ENCODE data around the gene PLXDC1. TPM values are rescaled to one million over a fixed set of nuclear protein-coding genes. Genes with fewer than 3 reads are reported as not detected.

The PLXDC1 gene
- total RNA-seq, 4 donors from 2014 or later, result 3.3 to 45.1 (median 21.5) TPM

GRCh38 chr17:39143552-39144093 lies 7.8 kb downstream of the PLXDC1 start:
- intact Hi-C loops (cut with DNase I; ENCODE audit: low total_unique reads), result no loop called here
- H3K27ac ChIP-seq, result peak overlapping the region; percentile 73 to 80
- no peak for TF ChIP-seq CTCF (IDR thresholded peaks at IDR 0.05)
- TF ChIP-seq POLR2A (IDR thresholded peaks at IDR 0.05), result no peak

DNA sequence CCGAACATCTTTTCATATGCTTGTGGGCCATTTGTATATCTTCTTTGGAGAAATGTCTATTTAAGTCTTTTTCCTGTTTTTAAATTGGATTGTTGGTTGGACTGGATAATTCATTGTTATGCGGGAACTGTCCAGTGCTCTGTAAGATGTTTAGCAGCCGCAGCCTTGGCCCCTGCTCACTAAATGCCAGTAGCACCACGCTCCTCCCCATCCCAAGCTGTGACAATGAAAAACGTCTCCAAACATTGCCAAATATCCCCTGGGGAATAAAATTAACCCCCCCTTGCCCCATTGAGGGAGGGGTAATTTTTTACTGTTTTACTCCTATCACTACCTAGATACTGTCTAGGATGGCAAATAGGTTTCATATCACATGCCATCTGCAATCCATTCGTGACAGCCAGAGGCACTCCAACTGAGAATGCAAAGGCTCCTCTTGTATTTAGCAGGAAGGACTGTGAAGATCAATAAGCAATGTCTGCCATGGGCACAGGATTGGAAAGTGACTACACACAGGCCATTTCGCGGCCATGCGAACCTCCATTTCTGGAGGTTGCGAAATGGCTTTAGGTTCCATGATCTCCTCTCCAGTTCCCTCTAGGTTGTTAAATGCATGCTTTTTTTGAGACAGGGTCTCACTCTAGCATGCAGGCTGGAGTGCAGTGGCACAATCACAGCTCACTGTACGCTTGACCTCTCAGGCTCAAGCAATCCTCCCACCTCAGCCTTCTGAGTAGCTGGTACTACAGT lies 9.3 kb downstream of the PLXDC1 start:
- Histone ChIP-seq H3K9me3 (no peaks in the 10 kb centered on the region), H3K36me3 (no peaks in the 10 kb centered on the region), H3K4me1 (no peaks in the 10 kb centered on the region), H3K4me3 (no peak overlapping the region), H3K27ac (no peak overlapping the region), H3K27me3 (no peaks in the 10 kb centered on the region)
- no peak for DNase-seq
- TF ChIP-seq POLR2A (IDR thresholded peaks at IDR 0.05) (no peak), CTCF (IDR thresholded peaks at IDR 0.05) (no peak)
- intact Hi-C loops (cut with DNase I; ENCODE audit: low total_unique reads), result no loop called here

More at GRCh38 chr17:39143552-39144093, 7.8 kb downstream of the PLXDC1 start:
- Histone ChIP-seq H3K4me1 (no peaks in the 10 kb centered on the region), H3K4me3 (no peak overlapping the region), H3K27me3 (no peaks in the 10 kb centered on the region), H3K9me3 (no peaks in the 10 kb centered on the region), H3K36me3 (no peaks in the 10 kb centered on the region)
- DNase-seq, result peak; percentile 69 to 80

GRCh38 chr17:39141294-39141693 lies 10.1 kb downstream of the PLXDC1 start:
- H3K4me1 ChIP-seq, result no peaks in the 10 kb centered on the region
- H3K27ac ChIP-seq, result no peak overlapping the region
- no peak overlapping the region for H3K4me3 ChIP-seq
- intact Hi-C loops (cut with DNase I; ENCODE audit: low total_unique reads), result no loop called here
- H3K27me3 ChIP-seq, result no peaks in the 10 kb centered on the region
- no peak for DNase-seq
- H3K9me3 ChIP-seq, result no peaks in the 10 kb centered on the region
- TF ChIP-seq CTCF (IDR thresholded peaks at IDR 0.05) (no peak), POLR2A (IDR thresholded peaks at IDR 0.05) (no peak)
- H3K36me3 ChIP-seq, result no peaks in the 10 kb centered on the region

DNA sequence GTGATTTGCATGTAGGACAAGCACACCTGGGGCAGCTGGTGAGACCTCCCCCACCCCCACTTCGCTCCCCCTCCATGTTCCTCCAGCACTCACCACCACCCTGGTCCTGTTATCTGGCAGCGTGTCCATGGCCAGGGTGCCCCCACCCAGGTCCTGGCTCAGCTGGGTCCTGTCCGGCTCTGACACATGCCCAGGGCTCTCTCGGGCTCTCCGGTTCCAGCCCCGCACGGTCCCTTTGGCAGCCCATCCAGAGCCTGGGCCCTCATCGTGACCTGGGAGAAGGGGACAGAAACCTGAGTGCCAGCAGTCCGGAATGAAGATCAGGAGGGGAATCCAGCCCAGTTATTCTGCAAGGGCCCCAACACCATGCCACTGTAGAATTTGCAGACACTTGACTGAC lies 11.9 kb downstream of the PLXDC1 start:
- Histone ChIP-seq H3K9me3 (no peaks in the 10 kb centered on the region), H3K27me3 (no peaks in the 10 kb centered on the region), H3K36me3 (no peaks in the 10 kb centered on the region), H3K4me1 (no peaks in the 10 kb centered on the region), H3K4me3 (no peak overlapping the region), H3K27ac (peak overlapping the region in 1 of 2 donors; percentile 30)
- no peak for TF ChIP-seq POLR2A (IDR thresholded peaks at IDR 0.05)
- no peak for TF ChIP-seq CTCF (IDR thresholded peaks at IDR 0.05)
- intact Hi-C loops (cut with DNase I; ENCODE audit: low total_unique reads), result no loop called here
- no peak for DNase-seq

DNA sequence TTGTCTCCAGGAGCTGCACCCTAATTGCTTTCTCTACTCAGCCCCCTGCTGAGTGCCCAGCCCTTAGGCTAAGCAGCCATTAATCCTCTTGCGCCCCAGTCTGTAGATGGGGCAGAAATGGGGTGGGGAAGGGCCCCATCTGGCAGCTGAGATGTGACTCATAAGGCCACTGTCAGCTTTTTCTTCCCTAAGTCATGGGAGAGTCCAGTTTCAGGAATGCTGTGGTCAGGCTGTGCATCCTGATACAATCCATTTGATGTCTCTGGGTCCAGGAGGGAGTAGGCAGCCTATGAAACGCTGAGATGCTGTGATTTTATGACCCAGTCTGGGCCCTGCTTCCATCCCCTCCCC lies 12.3 kb downstream of the PLXDC1 start:
- H3K36me3 ChIP-seq, result no peaks in the 10 kb centered on the region
- DNase-seq, result no peak
- no peaks in the 10 kb centered on the region for H3K4me1 ChIP-seq
- intact Hi-C loops (cut with DNase I; ENCODE audit: low total_unique reads), result no loop called here
- peak overlapping the region in 1 of 2 donors; percentile 30 for H3K27ac ChIP-seq
- no peak overlapping the region for H3K4me3 ChIP-seq
- no peaks in the 10 kb centered on the region for H3K9me3 ChIP-seq
- no peak for TF ChIP-seq POLR2A (IDR thresholded peaks at IDR 0.05)
- no peak for TF ChIP-seq CTCF (IDR thresholded peaks at IDR 0.05)
- H3K27me3 ChIP-seq, result no peaks in the 10 kb centered on the region

Data from uterus (tissue), 4 donors.